ENCODE data around the gene CHI3L2.

GRCh38 chr1:111214074-111214801 is 13.3 kb upstream of the CHI3L2 start:
- TF ChIP-seq CTCF (IDR thresholded peaks at IDR 0.05), result no peak
- no peak for TF ChIP-seq EZH2 (IDR thresholded peaks at IDR 0.05; ENCODE audit: borderline replicate concordance, insufficient read depth, low read depth, low read length, poor library complexity, severe bottlenecking)

All from B cell (primary cell).